Measurements from ENCODE around the gene MAP4K1. TPM values are rescaled to one million over a fixed set of nuclear protein-coding genes. Genes with fewer than 3 reads are reported as not detected.
A peak's percentile ranks its signal among the peaks of the same experiment; 100 is the strongest.

The MAP4K1 gene
- total and polyA plus RNA-seq, 2 of the 13 experiments (the other 11 are each of a cell fraction or from before 2014, with no cell fraction given): 0.24 to 0.89 TPM

GRCh38 chr19:38647368-38647965 lies 29.7 kb upstream of the MAP4K1 start, which contains the start of gene ACTN4 (continued):
- TF ChIP-seq, protein P1, sequence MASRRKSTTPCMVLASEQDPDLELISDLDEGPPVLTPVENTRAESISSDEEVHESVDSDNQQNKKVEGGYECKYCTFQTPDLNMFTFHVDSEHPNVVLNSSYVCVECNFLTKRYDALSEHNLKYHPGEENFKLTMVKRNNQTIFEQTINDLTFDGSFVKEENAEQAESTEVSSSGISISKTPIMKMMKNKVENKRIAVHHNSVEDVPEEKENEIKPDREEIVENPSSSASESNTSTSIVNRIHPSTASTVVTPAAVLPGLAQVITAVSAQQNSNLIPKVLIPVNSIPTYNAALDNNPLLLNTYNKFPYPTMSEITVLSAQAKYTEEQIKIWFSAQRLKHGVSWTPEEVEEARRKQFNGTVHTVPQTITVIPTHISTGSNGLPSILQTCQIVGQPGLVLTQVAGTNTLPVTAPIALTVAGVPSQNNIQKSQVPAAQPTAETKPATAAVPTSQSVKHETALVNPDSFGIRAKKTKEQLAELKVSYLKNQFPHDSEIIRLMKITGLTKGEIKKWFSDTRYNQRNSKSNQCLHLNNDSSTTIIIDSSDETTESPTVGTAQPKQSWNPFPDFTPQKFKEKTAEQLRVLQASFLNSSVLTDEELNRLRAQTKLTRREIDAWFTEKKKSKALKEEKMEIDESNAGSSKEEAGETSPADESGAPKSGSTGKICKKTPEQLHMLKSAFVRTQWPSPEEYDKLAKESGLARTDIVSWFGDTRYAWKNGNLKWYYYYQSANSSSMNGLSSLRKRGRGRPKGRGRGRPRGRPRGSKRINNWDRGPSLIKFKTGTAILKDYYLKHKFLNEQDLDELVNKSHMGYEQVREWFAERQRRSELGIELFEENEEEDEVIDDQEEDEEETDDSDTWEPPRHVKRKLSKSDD (CRISPR knock-in tag; IDR thresholded peaks at IDR 0.05; ENCODE audit: low read depth): no peak
- peak; percentile 87 for TF ChIP-seq ARID4A (CRISPR knock-in tag; IDR thresholded peaks at IDR 0.05; ENCODE audit: borderline replicate concordance)
- no peak for TF ChIP-seq ZNF556 (CRISPR knock-in tag; IDR thresholded peaks at IDR 0.05; ENCODE audit: borderline replicate concordance)
- TF ChIP-seq ZNF577 (CRISPR knock-in tag; IDR thresholded peaks at IDR 0.05; ENCODE audit: borderline replicate concordance, low read depth): no peak
- no peak for TF ChIP-seq ZNF136 (CRISPR knock-in tag; IDR thresholded peaks at IDR 0.05; ENCODE audit: low read depth)
- TF ChIP-seq ZSCAN12 (CRISPR knock-in tag; IDR thresholded peaks at IDR 0.05): no peak; the same call in 1 of the 2 replicates
- peak; percentile 97 for TF ChIP-seq RBFOX2 (IDR thresholded peaks at IDR 0.05; ENCODE audit: low read depth, low read length)
- no peak for TF ChIP-seq MLLT10 (CRISPR knock-in tag; IDR thresholded peaks at IDR 0.05)
- no peak for TF ChIP-seq MZF1 (CRISPR knock-in tag; IDR thresholded peaks at IDR 0.05; ENCODE audit: borderline replicate concordance)
- no peak for TF ChIP-seq ZNF781 (CRISPR knock-in tag; IDR thresholded peaks at IDR 0.05; ENCODE audit: borderline replicate concordance, not compliant biosample characterization)
- peak; percentile 60; the same call in 1 of the 2 replicates for TF ChIP-seq ZFY (CRISPR knock-in tag; IDR thresholded peaks at IDR 0.05)
- peak; percentile 71; the same call in 1 of the 2 replicates for TF ChIP-seq KDM5B (CRISPR knock-in tag; IDR thresholded peaks at IDR 0.05; ENCODE audit: borderline replicate concordance)
- TF ChIP-seq TAF1 (CRISPR knock-in tag; IDR thresholded peaks at IDR 0.05): peak; percentile 97
- TF ChIP-seq, protein P2, sequence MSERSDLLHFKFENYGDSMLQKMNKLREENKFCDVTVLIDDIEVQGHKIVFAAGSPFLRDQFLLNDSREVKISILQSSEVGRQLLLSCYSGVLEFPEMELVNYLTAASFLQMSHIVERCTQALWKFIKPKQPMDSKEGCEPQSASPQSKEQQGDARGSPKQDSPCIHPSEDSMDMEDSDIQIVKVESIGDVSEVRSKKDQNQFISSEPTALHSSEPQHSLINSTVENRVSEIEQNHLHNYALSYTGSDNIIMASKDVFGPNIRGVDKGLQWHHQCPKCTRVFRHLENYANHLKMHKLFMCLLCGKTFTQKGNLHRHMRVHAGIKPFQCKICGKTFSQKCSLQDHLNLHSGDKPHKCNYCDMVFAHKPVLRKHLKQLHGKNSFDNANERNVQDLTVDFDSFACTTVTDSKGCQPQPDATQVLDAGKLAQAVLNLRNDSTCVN (CRISPR knock-in tag; IDR thresholded peaks at IDR 0.05; ENCODE audit: borderline replicate concordance): peak; percentile 38; the same call in 1 of the 2 replicates
- TF ChIP-seq REST (IDR thresholded peaks at IDR 0.05; ENCODE audit: borderline replicate concordance in 1 of 2, low read depth in 1 of 2, low read length in 2 of 2): peak in 1 of 2 experiments; percentile 74; a peak in 1 of 4 replicates

Measured in HepG2 (cell line).